ENCODE data around the gene CMIP. TPM values are rescaled to one million over a fixed set of nuclear protein-coding genes. Genes with fewer than 3 reads are reported as not detected.
A peak's percentile ranks its signal among the peaks of the same experiment; 100 is the strongest.
"Not testable (repeated sequence)": the region's sequence is repeated elsewhere in the genome, so short reads cannot be mapped to it uniquely, and the experiment has no call there.

The CMIP gene
- total RNA-seq, 1 experiment from 2014 or later, result 4.1 TPM

DNA sequence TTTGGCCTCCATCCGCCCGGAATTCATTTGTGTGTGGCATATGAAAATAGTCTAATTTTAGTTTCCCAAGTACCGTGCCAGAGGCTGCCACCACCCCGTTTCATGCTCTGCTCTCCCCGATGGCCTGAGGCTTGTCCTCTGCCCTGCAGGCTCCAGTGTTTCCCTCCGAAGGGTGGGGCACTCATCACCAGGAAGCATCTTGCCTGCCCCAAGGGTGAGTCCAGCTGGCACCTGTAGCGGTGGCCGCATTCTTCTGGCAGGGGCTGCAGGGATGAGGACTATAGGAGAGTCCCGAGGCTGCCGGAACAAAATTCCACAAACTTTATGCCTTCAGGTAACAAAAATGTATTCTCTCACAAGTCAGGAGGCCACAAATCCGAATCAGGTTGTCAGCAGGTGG lies 23.1 kb upstream of the CMIP start:
- no peak for DNase-seq (ENCODE audit: low spot score)

GRCh38 chr16:81422153-81422552 lies 22.5 kb upstream of the CMIP start:
- not testable (repeated sequence) for DNase-seq (ENCODE audit: low spot score)

GRCh38 chr16:81424771-81425170 lies 19.8 kb upstream of the CMIP start:
- peak; percentile 63 for DNase-seq (ENCODE audit: low spot score)

DNA sequence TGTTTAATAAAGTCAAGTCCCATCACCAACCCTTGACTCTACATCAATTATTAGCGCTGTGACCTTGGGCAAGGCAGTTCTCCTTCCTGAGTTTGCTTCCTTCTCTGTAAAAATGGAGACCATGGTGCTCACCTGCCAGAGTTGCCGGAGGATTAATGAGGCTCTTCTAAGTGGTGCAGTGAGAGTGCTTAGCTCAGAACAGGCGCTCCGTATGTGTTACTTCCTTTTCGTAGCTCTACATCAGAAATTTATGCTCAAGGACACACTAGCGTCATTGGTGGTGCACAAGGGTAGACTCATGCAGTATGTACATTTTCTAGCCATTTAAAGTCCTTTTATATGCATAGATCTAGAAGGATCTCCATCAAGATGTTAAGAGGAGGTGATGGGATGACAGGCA lies 17.4 kb upstream of the CMIP start:
- no peak for DNase-seq (ENCODE audit: low spot score)

DNA sequence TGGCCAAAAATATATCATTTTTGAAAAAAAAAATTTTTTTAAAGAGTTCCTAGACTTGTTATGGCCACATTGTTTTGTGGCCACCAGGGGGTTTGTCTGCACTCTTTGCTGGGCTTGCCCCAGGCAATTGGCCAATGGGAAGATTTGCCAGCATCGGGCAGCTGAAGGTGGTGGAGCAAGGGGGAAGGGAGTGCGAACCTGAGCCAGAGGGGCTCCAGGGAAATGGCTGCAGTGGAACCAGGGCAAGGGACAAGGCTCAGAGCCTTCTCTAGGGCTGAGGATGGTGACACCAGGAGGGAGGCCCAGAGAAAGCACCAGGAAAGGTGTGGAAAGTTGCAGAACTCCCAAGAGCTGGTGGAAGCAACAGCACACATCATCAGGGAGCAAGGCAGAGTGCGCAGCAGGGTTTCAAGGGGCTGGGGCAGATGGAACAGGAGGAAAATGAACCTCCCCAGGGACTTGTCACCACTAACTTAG lies 15.5 kb upstream of the CMIP start:
- DNase-seq (ENCODE audit: low spot score), result no peak

GRCh38 chr16:81431554-81432353 lies 12.9 kb upstream of the CMIP start:
- no peak for DNase-seq (ENCODE audit: low spot score)

GRCh38 chr16:81432937-81433557 lies 11.6 kb upstream of the CMIP start:
- no peak for DNase-seq (ENCODE audit: low spot score)

- DNase-seq (ENCODE audit: low spot score), result no peak
Measured at GRCh38 chr16:81435103-81435502, 9.5 kb upstream of the CMIP start.

- DNase-seq (ENCODE audit: low spot score), result no peak
Measured at GRCh38 chr16:81435567-81435966, 9.0 kb upstream of the CMIP start.

DNA sequence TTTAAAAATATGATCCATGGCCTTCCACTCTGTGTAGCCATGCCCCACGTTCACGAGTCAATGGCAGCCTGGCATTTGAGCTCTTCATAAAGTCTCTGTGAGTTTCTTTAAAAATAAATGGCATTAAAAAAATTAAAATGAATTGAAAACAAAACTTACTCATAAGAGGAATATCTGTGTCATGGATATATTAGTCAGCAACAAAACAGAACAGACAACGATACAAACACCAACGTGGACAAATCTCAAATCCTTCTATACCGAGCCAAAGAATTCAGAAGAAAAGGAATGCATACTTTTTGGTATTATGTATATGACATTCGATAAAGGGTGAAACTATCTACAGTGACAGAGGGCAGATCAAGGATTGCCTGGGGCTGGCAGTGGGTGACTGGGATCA lies 8.2 kb upstream of the CMIP start:
- DNase-seq (ENCODE audit: low spot score), result no peak

DNA sequence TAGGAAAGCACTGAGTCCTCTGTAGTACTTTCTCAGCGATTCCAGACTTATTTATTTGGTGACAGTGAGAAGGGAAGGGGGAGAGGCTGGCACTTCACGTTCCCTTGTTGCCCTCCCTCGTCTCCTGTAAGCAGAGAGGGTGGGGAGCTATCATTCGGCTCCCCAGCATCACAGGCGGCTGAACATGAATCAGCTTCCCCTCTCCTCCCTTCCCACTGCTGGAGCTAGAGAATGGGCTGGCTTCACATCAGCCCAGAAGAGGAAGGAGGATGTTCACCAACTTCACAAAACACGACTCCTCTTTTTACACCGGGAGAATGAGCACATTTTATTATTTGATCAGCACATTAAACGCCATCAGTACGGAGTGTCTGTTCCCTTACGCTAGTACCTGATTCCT lies 6.7 kb upstream of the CMIP start:
- DNase-seq (ENCODE audit: low spot score), result no peak

- DNase-seq (ENCODE audit: low spot score), result no peak
Measured at GRCh38 chr16:81440888-81441761, 3.5 kb upstream of the CMIP start.

- no peak for DNase-seq (ENCODE audit: low spot score)
Measured at GRCh38 chr16:81442220-81442915, 2.2 kb upstream of the CMIP start.

- no peak for DNase-seq (ENCODE audit: low spot score)
Measured at GRCh38 chr16:81442916-81443687, 1.5 kb upstream of the CMIP start.

- no peak for DNase-seq (ENCODE audit: low spot score)
Measured at GRCh38 chr16:81443688-81444447, 740 bp upstream of the CMIP start.

GRCh38 chr16:81445143-81445961 lies 744 bp downstream of the CMIP start:
- DNase-seq (ENCODE audit: low spot score), result no peak

- no peak for DNase-seq (ENCODE audit: low spot score)
Measured at GRCh38 chr16:81445966-81446906, 1.6 kb downstream of the CMIP start.

- no peak for DNase-seq (ENCODE audit: low spot score)
Measured at GRCh38 chr16:81446907-81447268, 2.3 kb downstream of the CMIP start.

All from H4 (cell line).